GM10266 (cell line): Measurements from ENCODE around the gene SUPT5H.

Source experiments
- DNase-seq: peaks from one replicate; pipeline ENCODE4 v3.0.0; 2012; ENCODE audit errors: extremely low spot score
- CTCF ChIP-seq: IDR thresholded peaks from 2 replicates; pipeline ENCODE4 v1.5.1; 2012; ENCODE audit warnings: mild to moderate bottlenecking, low read depth; ENCODE audit not compliant: control insufficient read depth, insufficient read depth; ENCODE audit errors: missing control alignments

Gene SUPT5H

GRCh38 chr19:39463403-39463802 is 18.0 kb downstream of the SUPT5H start:
- DNase-seq = no peak
- no peak for TF ChIP-seq CTCF

GRCh38 chr19:39465956-39466747 is 20.8 kb downstream of the SUPT5H start:
- DNase-seq = no peak

GRCh38 chr19:39467941-39468340 is 22.6 kb downstream of the SUPT5H start:
- TF ChIP-seq CTCF = no peak
- no peak for DNase-seq

More at GRCh38 chr19:39465956-39466747, 20.8 kb downstream of the SUPT5H start:
- TF ChIP-seq CTCF = no peak

GRCh38 chr19:39469036-39469435 is 23.7 kb downstream of the SUPT5H start:
- no peak for DNase-seq
- TF ChIP-seq CTCF = no peak

GRCh38 chr19:39469567-39469966 is 24.2 kb downstream of the SUPT5H start:
- TF ChIP-seq CTCF = no peak
- no peak for DNase-seq

- no peak for DNase-seq
- no peak for TF ChIP-seq CTCF
These were observed 25.4 kb downstream of the SUPT5H start for GRCh38 chr19:39470724-39471339.
